Vagina (tissue), 2 donors: ENCODE results near the gene KRTAP12-3. TPM values are rescaled to one million over a fixed set of nuclear protein-coding genes. Genes with fewer than 3 reads are reported as not detected.
"Not testable (repeated sequence)": the region's sequence is repeated elsewhere in the genome, so short reads cannot be mapped to it uniquely, and the experiment has no call there.

Experiments
- DNase-seq, 2 donors: peaks; one replicate each; pipeline ENCODE4 v3.0.0-alpha.2; 2017; ENCODE audit errors: extremely low spot score in 2 of 2
- H3K27ac ChIP-seq: fragments of 200-600 bp; sonication (generic); one replicate; pipeline ENCODE4 v1.5.1; 2019
- H3K27me3 ChIP-seq: fragments of 200-600 bp; sonication (generic); one replicate; pipeline ENCODE4 v1.5.1; 2019
- H3K36me3 ChIP-seq, 2 donors: fragments of 200-600 bp; sonication (generic); one replicate each; pipeline ENCODE4 v1.5.1; 2017 to 2019
- H3K4me1 ChIP-seq: fragments of 200-600 bp; sonication (generic); one replicate; pipeline ENCODE4 v1.5.1; 2019
- H3K4me3 ChIP-seq, 2 donors: fragments of 200-600 bp; sonication (generic); 1 replicate in 1 of 2; 2 replicates in 1 of 2; pipeline ENCODE4 v1.5.1; 2016 to 2019
- H3K9me3 ChIP-seq: fragments of 200-600 bp; sonication (generic); one replicate; pipeline ENCODE4 v1.5.1; 2019
- CTCF ChIP-seq, 3 experiments: fragments of 450-650 bp in 2 of 3; fragments of 200-600 bp in 1 of 3; sonication (generic) in 1 of 3; IDR thresholded peaks; one replicate each; pipeline ENCODE4 v1.5.1; 2017 to 2019; ENCODE audit warnings: antibody characterized with exemption in 3 of 3, mild to moderate bottlenecking in 2 of 3, moderate library complexity in 2 of 3
- POLR2A ChIP-seq, 2 donors: fragments of 450-650 bp; IDR thresholded peaks; one replicate each; pipeline ENCODE4 v1.6.1; 2017; ENCODE audit warnings: antibody characterized with exemption in 2 of 2, mild to moderate bottlenecking in 2 of 2, moderate library complexity in 2 of 2
- POLR2AphosphoS5 ChIP-seq, 2 donors: sonication (generic); formaldehyde crosslinking; IDR thresholded peaks; one replicate each; pipeline ENCODE4 v1.9.0; 2017; ENCODE audit warnings: antibody characterized with exemption in 2 of 2, mild to moderate bottlenecking in 2 of 2, low read depth in 1 of 2; ENCODE audit not compliant: insufficient read depth in 1 of 2
- intact Hi-C: fragments of 100-400 bp; cut with DNase I; formaldehyde crosslinking; loops from one replicate; pipeline ENCODE4 v1.15.1; 2023
- total RNA-seq: library from RNA; depleted of rRNA; stranded (reverse); fragments of >200 nt; gene quantifications from one replicate; pipeline ENCODE4 v1.2.3, GENCODE V29; 2016

KRTAP12-3 gene
- total RNA-seq, 1 donor from 2014 or later = not detected

GRCh38 chr21:44619886-44620285 lies 37.8 kb upstream of the KRTAP12-3 start:
- no peaks in the 10 kb centered on the region for H3K36me3 ChIP-seq
- intact Hi-C loops = no loop called here
- H3K9me3 ChIP-seq = peaks cover 6% of the 10 kb centered on the region
- TF ChIP-seq POLR2A (IDR thresholded peaks at IDR 0.05) (no peak), POLR2AphosphoS5 (IDR thresholded peaks at IDR 0.05; ENCODE audit: insufficient read depth in 1 of 2, low read depth in 1 of 2) (no peak), CTCF (IDR thresholded peaks at IDR 0.05) (no peak)
- no peaks in the 10 kb centered on the region for H3K27me3 ChIP-seq
- no peak overlapping the region for H3K4me3 ChIP-seq
- DNase-seq = no peak
- H3K27ac ChIP-seq = no peak overlapping the region
- H3K4me1 ChIP-seq = no peaks in the 10 kb centered on the region

- H3K27me3 ChIP-seq = no peaks in the 10 kb centered on the region
- no peak for TF ChIP-seq CTCF (IDR thresholded peaks at IDR 0.05)
- TF ChIP-seq POLR2AphosphoS5 (IDR thresholded peaks at IDR 0.05; ENCODE audit: insufficient read depth in 1 of 2, low read depth in 1 of 2) = no peak
- TF ChIP-seq POLR2A (IDR thresholded peaks at IDR 0.05) = no peak
- H3K27ac ChIP-seq = no peak overlapping the region
- DNase-seq = no peak
- no peaks in the 10 kb centered on the region for H3K4me1 ChIP-seq
- no peaks in the 10 kb centered on the region for H3K36me3 ChIP-seq
- intact Hi-C loops = no loop called here
- H3K4me3 ChIP-seq = no peak overlapping the region
- peaks cover 6% of the 10 kb centered on the region for H3K9me3 ChIP-seq
Observed at GRCh38 chr21:44623575-44623974, 34.2 kb upstream of the KRTAP12-3 start.

- DNase-seq = peak in 1 of 2 donors; percentile 44
- no peaks in the 10 kb centered on the region for H3K27me3 ChIP-seq
- H3K4me3 ChIP-seq = no peak overlapping the region
- intact Hi-C loops = no loop called here
- H3K36me3 ChIP-seq = no peaks in the 10 kb centered on the region
- H3K9me3 ChIP-seq = peaks cover 6% of the 10 kb centered on the region
- H3K4me1 ChIP-seq = no peaks in the 10 kb centered on the region
- no peak overlapping the region for H3K27ac ChIP-seq
- TF ChIP-seq CTCF (IDR thresholded peaks at IDR 0.05) (no peak), POLR2AphosphoS5 (IDR thresholded peaks at IDR 0.05; ENCODE audit: insufficient read depth in 1 of 2, low read depth in 1 of 2) (no peak), POLR2A (IDR thresholded peaks at IDR 0.05) (no peak)
Observed at GRCh38 chr21:44625756-44626155, 32.0 kb upstream of the KRTAP12-3 start.

GRCh38 chr21:44626262-44626661 lies 31.5 kb upstream of the KRTAP12-3 start:
- H3K9me3 ChIP-seq = peaks cover 6% of the 10 kb centered on the region
- no peaks in the 10 kb centered on the region for H3K4me1 ChIP-seq
- no peaks in the 10 kb centered on the region for H3K27me3 ChIP-seq
- intact Hi-C loops = no loop called here
- TF ChIP-seq POLR2A (IDR thresholded peaks at IDR 0.05) = no peak
- TF ChIP-seq POLR2AphosphoS5 (IDR thresholded peaks at IDR 0.05; ENCODE audit: insufficient read depth in 1 of 2, low read depth in 1 of 2) = no peak
- TF ChIP-seq CTCF (IDR thresholded peaks at IDR 0.05) = no peak
- no peak for DNase-seq
- H3K4me3 ChIP-seq = no peak overlapping the region
- no peaks in the 10 kb centered on the region for H3K36me3 ChIP-seq
- H3K27ac ChIP-seq = no peak overlapping the region

- Histone ChIP-seq H3K4me3 (no peak within 1 kb of the TSS), H3K27me3 (no peaks in the 10 kb centered on the region), H3K9me3 (peaks cover 6% of the 10 kb centered on the region), H3K27ac (no peak within 1 kb of the TSS), H3K4me1 (no peaks in the 10 kb centered on the region), H3K36me3 (no peaks in the 10 kb centered on the region)
- no peak for TF ChIP-seq CTCF (IDR thresholded peaks at IDR 0.05)
- no peak for TF ChIP-seq POLR2AphosphoS5 (IDR thresholded peaks at IDR 0.05; ENCODE audit: insufficient read depth in 1 of 2, low read depth in 1 of 2)
- no peak for TF ChIP-seq POLR2A (IDR thresholded peaks at IDR 0.05)
- intact Hi-C loops = no loop called here
- DNase-seq = no peak
Observed at GRCh38 chr21:44626673-44627143, 31.0 kb upstream of the KRTAP12-3 start, which contains the start of gene KRTAP10-9. Gene KRTAP10-9, plus strand, starts transcription at chr21:44627093. Its CDS starts 79 bp downstream, at chr21:44627172.

- H3K36me3 ChIP-seq, H3K4me3 ChIP-seq, H3K4me1 ChIP-seq, H3K9me3 ChIP-seq, intact Hi-C loops, H3K27ac ChIP-seq, H3K27me3 ChIP-seq: not testable (repeated sequence)
- peak in 1 of 2 donors; percentile 29 for DNase-seq
Observed at GRCh38 chr21:44627181-44627822, 30.4 kb upstream of the KRTAP12-3 start.

- peak in 1 of 2 donors; percentile 58 for DNase-seq
- H3K27me3 ChIP-seq, H3K27ac ChIP-seq, H3K9me3 ChIP-seq, H3K36me3 ChIP-seq, intact Hi-C loops, H3K4me1 ChIP-seq, H3K4me3 ChIP-seq: not testable (repeated sequence)
Observed at GRCh38 chr21:44627831-44628233, 29.9 kb upstream of the KRTAP12-3 start.
